Astrocyte (in vitro differentiated cells and primary cell): ENCODE results near the gene TTC22. TPM values are rescaled to one million over a fixed set of nuclear protein-coding genes. Genes with fewer than 3 reads are reported as not detected.

Experiments used
- DNase-seq: peaks from one replicate; pipeline ENCODE4 v3.0.0-alpha.2; 2010; ENCODE audit warnings: low read depth
- FAIRE-seq: peaks from 2 replicates; lab custom pipeline; 2011; peaks lifted over from hg19 to GRCh38; lab: Jason Lieb, UNC
- H2AFZ ChIP-seq: 2 replicates; pipeline ENCODE4 v1.6.0; 2012; ENCODE audit warnings: low read depth, low read length, inconsistent platforms
- H3K27ac ChIP-seq: 2 replicates; pipeline ENCODE4 v1.5.1; 2011; ENCODE audit warnings: low read depth, low read length, inconsistent platforms
- H3K27me3 ChIP-seq: 2 replicates; pipeline ENCODE4 v1.6.0; 2011; ENCODE audit warnings: low read length, inconsistent platforms; ENCODE audit not compliant: insufficient read depth
- H3K36me3 ChIP-seq: 2 replicates; pipeline ENCODE4 v1.5.1; 2011; ENCODE audit warnings: low read length, inconsistent platforms; ENCODE audit not compliant: insufficient read depth
- H3K4me1 ChIP-seq: 2 replicates; pipeline ENCODE4 v1.5.1; 2011; ENCODE audit warnings: low read length, inconsistent platforms; ENCODE audit not compliant: insufficient read depth
- H3K4me2 ChIP-seq: 2 replicates; pipeline ENCODE4 v1.6.0; 2012; ENCODE audit warnings: low read length, inconsistent platforms
- H3K4me3 ChIP-seq: 2 replicates; pipeline ENCODE4 v1.5.1; 2011; ENCODE audit warnings: low read depth, mild to moderate bottlenecking, low read length, inconsistent platforms; ENCODE audit not compliant: insufficient read depth
- H3K79me2 ChIP-seq: 2 replicates; pipeline ENCODE4 v1.6.0; 2012; ENCODE audit warnings: mild to moderate bottlenecking, low read length, inconsistent platforms; ENCODE audit not compliant: insufficient read depth
- H3K9ac ChIP-seq: 2 replicates; pipeline ENCODE4 v1.6.0; 2012; ENCODE audit warnings: mild to moderate bottlenecking, low read length, inconsistent platforms
- H3K9me3 ChIP-seq: 2 replicates; pipeline ENCODE4 v1.5.1; 2012; ENCODE audit warnings: low read depth, mild to moderate bottlenecking, low read length, inconsistent platforms; ENCODE audit not compliant: insufficient read depth
- H4K20me1 ChIP-seq: 2 replicates; pipeline ENCODE4 v1.6.0; 2012; ENCODE audit warnings: low read length, inconsistent platforms; ENCODE audit not compliant: insufficient read depth
- H3K27ac Mint-ChIP-seq: one replicate; pipeline ENCODE4 v1.8.0; 2021; ENCODE audit warnings: mild to moderate bottlenecking, mixed read lengths; ENCODE audit not compliant: unreplicated experiment
- H3K27me3 Mint-ChIP-seq: one replicate; pipeline ENCODE4 v1.8.0; 2021; ENCODE audit warnings: low read depth, mixed read lengths; ENCODE audit not compliant: unreplicated experiment
- H3K36me3 Mint-ChIP-seq: one replicate; pipeline ENCODE4 v1.8.0; 2021; ENCODE audit warnings: low read depth, mixed read lengths; ENCODE audit not compliant: unreplicated experiment
- H3K4me1 Mint-ChIP-seq: one replicate; pipeline ENCODE4 v1.8.0; 2021; ENCODE audit warnings: low read depth, mixed read lengths; ENCODE audit not compliant: unreplicated experiment
- H3K4me3 Mint-ChIP-seq: one replicate; pipeline ENCODE4 v1.8.0; 2021; ENCODE audit warnings: mild to moderate bottlenecking, moderate library complexity, mixed read lengths; ENCODE audit not compliant: unreplicated experiment
- H3K9me3 Mint-ChIP-seq: one replicate; pipeline ENCODE4 v1.8.0; 2021; ENCODE audit warnings: mild to moderate bottlenecking, mixed read lengths; ENCODE audit not compliant: unreplicated experiment
- EZH2 ChIP-seq: IDR thresholded peaks from 2 replicates; pipeline ENCODE4 v1.6.1; 2012; ENCODE audit warnings: mild to moderate bottlenecking, low read length, inconsistent platforms; ENCODE audit not compliant: insufficient read depth
- total RNA-seq: library from RNA; stranded (reverse); gene quantifications from 2 replicates; pipeline ENCODE4 v1.2.1, GENCODE V29; 2021
- TF ChIP-seq, protein P1 (sequence below): IDR thresholded peaks from 2 replicates; pipeline ENCODE4 v1.5.1; 2011; ENCODE audit warnings: low read depth, mild to moderate bottlenecking, inconsistent platforms, low read length, moderate library complexity; ENCODE audit not compliant: insufficient read depth

The TTC22 gene
- total RNA-seq, 1 donor from 2014 or later: not detected

- Histone ChIP-seq H3K4me1 (no peaks in the 10 kb centered on the region), H3K79me2 (no peaks in the 10 kb centered on the region), H4K20me1 (no peaks in the 10 kb centered on the region), H3K36me3 (no peaks in the 10 kb centered on the region), H3K4me3 (no peak overlapping the region), H3K27ac (no peak overlapping the region), H2AFZ (no peak overlapping the region), H3K4me2 (no peak overlapping the region), H3K9ac (no peak overlapping the region), H3K9me3 (peaks cover 4% of the 10 kb centered on the region), H3K27me3 (peaks cover 14% of the 10 kb centered on the region)
- Mint-ChIP-seq H3K9me3 (peaks cover 24% of the 10 kb centered on the region), H3K27me3 (peaks cover 4% of the 10 kb centered on the region), H3K4me3 (no peak overlapping the region), H3K27ac (no peak overlapping the region), H3K36me3 (peaks cover 4% of the 10 kb centered on the region), H3K4me1 (no peaks in the 10 kb centered on the region)
- no peak for TF ChIP-seq EZH2
- TF ChIP-seq, protein P1, sequence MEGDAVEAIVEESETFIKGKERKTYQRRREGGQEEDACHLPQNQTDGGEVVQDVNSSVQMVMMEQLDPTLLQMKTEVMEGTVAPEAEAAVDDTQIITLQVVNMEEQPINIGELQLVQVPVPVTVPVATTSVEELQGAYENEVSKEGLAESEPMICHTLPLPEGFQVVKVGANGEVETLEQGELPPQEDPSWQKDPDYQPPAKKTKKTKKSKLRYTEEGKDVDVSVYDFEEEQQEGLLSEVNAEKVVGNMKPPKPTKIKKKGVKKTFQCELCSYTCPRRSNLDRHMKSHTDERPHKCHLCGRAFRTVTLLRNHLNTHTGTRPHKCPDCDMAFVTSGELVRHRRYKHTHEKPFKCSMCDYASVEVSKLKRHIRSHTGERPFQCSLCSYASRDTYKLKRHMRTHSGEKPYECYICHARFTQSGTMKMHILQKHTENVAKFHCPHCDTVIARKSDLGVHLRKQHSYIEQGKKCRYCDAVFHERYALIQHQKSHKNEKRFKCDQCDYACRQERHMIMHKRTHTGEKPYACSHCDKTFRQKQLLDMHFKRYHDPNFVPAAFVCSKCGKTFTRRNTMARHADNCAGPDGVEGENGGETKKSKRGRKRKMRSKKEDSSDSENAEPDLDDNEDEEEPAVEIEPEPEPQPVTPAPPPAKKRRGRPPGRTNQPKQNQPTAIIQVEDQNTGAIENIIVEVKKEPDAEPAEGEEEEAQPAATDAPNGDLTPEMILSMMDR: no peak
- no peak for DNase-seq
- FAIRE-seq: no peak
Measured at GRCh38 chr1:54826226-54826816, 25.2 kb upstream of the TTC22 start.

DNA sequence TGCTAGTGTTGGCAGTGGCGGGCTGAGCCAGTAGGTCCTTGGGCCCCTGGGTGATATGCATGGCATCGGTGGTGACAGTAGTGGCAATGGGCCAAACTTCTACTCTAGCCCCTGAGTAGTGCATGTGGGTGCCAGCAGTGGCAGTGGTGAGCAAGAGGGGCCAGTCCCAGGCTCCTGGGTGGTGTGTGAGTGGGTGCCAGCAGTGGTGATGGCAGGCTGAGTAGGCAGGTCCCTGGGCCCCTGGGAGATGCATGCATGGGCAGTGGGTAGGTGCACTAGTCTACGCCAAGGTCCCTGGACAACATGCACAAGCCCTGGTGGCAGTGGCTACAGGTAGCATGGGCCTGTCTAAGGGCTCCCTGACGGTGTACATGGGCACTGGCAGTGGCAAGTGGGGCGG is 24.6 kb upstream of the TTC22 start:
- Mint-ChIP-seq H3K27ac (no peak overlapping the region), H3K27me3 (peaks cover 4% of the 10 kb centered on the region), H3K4me1 (no peaks in the 10 kb centered on the region), H3K36me3 (peaks cover 4% of the 10 kb centered on the region), H3K9me3 (peaks cover 23% of the 10 kb centered on the region), H3K4me3 (no peak overlapping the region)
- Histone ChIP-seq H3K9me3 (peaks cover 4% of the 10 kb centered on the region), H3K27me3 (peaks cover 14% of the 10 kb centered on the region), H3K4me2 (no peak overlapping the region), H4K20me1 (no peaks in the 10 kb centered on the region), H3K4me3 (no peak overlapping the region), H2AFZ (no peak overlapping the region), H3K36me3 (no peaks in the 10 kb centered on the region), H3K79me2 (no peaks in the 10 kb centered on the region), H3K9ac (no peak overlapping the region), H3K27ac (no peak overlapping the region), H3K4me1 (no peaks in the 10 kb centered on the region)
- no peak for DNase-seq
- TF ChIP-seq, protein P1: no peak
- TF ChIP-seq EZH2: no peak
- no peak for FAIRE-seq

DNA sequence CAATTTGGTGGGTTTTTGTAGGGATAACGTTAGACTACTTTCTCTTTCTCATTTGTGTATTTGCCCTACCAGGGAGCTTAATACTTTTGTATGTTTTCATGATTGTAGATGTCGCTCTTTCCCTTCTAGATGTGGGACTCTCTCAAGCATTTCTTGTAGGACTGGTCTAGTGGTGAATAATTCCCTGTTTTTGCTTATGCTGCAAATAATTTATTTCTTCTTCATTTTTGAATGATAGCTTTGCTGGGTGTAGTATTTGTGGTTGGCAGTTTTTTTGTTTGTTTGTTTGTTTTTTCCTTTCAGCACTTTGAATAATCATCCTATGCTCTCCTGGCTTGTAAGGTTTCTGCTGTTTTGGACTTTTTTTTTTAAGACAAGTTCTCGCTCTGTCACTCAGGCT is 22.5 kb upstream of the TTC22 start:
- Histone ChIP-seq H3K9ac (no peak overlapping the region), H3K4me3 (no peak overlapping the region), H3K4me2 (no peak overlapping the region), H2AFZ (no peak overlapping the region), H3K79me2 (no peaks in the 10 kb centered on the region), H3K9me3 (peaks cover 4% of the 10 kb centered on the region), H4K20me1 (no peaks in the 10 kb centered on the region), H3K4me1 (no peaks in the 10 kb centered on the region), H3K27me3 (peaks cover 11% of the 10 kb centered on the region), H3K36me3 (no peaks in the 10 kb centered on the region), H3K27ac (no peak overlapping the region)
- DNase-seq (no peak), FAIRE-seq (no peak)
- TF ChIP-seq, protein P1: no peak
- TF ChIP-seq EZH2: no peak
- peaks cover 16% of the 10 kb centered on the region for H3K9me3 Mint-ChIP-seq
- peaks cover 4% of the 10 kb centered on the region for H3K36me3 Mint-ChIP-seq
- H3K27me3 Mint-ChIP-seq: peaks cover 4% of the 10 kb centered on the region
- H3K27ac Mint-ChIP-seq: no peak overlapping the region
- no peak overlapping the region for H3K4me3 Mint-ChIP-seq
- H3K4me1 Mint-ChIP-seq: no peaks in the 10 kb centered on the region
